Lung (tissue), 12 donors: Measurements from ENCODE around the gene TAAR9. TPM values are rescaled to one million over a fixed set of nuclear protein-coding genes. Genes with fewer than 3 reads are reported as not detected.

Source experiments
- ATAC-seq: fragments of 200-7000 bp; cut with Tn5 transposase; one replicate; pipeline ENCODE4 v1.9.1; 2020; ENCODE audit warnings: moderate number of reproducible peaks; ENCODE audit not compliant: insufficient read depth, low FRiP score
- DNase-seq, 3 donors: peaks; one replicate each; pipeline ENCODE4 v3.0.0-alpha.2; 2013 to 2017
- H3K27ac ChIP-seq, 2 donors: one replicate each; pipeline ENCODE4 v1.5.1; 2013; ENCODE audit warnings: mild to moderate bottlenecking in 2 of 2, moderate library complexity in 2 of 2, control low read depth in 1 of 2, inconsistent platforms in 1 of 2, low read depth in 1 of 2, low read length in 1 of 2
- H3K27me3 ChIP-seq, 3 donors: one replicate each; pipeline ENCODE4 v1.5.1; 2013; ENCODE audit warnings: low read length in 2 of 3; ENCODE audit not compliant: control insufficient read depth in 3 of 3, insufficient read depth in 3 of 3
- H3K36me3 ChIP-seq, 4 donors: one replicate each; pipeline ENCODE4 v1.5.1; 2013; ENCODE audit warnings: low read length in 4 of 4, mild to moderate bottlenecking in 1 of 4, moderate library complexity in 1 of 4; ENCODE audit not compliant: control insufficient read depth in 4 of 4, insufficient read depth in 4 of 4
- H3K4me1 ChIP-seq, 5 donors: one replicate each; pipeline ENCODE4 v1.5.1; 2013; ENCODE audit warnings: low read length in 5 of 5, mild to moderate bottlenecking in 2 of 5, moderate library complexity in 1 of 5; ENCODE audit not compliant: control insufficient read depth in 5 of 5, insufficient read depth in 5 of 5
- H3K4me3 ChIP-seq: one replicate; pipeline ENCODE4 v1.5.1; 2013; ENCODE audit warnings: mild to moderate bottlenecking, control low read depth, moderate library complexity
- H3K9ac ChIP-seq, 2 donors: one replicate each; pipeline ENCODE4 v1.5.1; 2013; ENCODE audit warnings: low read length in 2 of 2, control low read depth in 1 of 2; ENCODE audit not compliant: insufficient read depth in 1 of 2
- H3K9me3 ChIP-seq, 4 donors: one replicate each; pipeline ENCODE4 v1.5.1; 2013; ENCODE audit warnings: low read length in 3 of 4, mild to moderate bottlenecking in 1 of 4, moderate library complexity in 1 of 4; ENCODE audit not compliant: control insufficient read depth in 4 of 4, insufficient read depth in 3 of 4
- WGBS, 2 donors: extraction: QIAGEN DNeasy Blood & Tissue Kit; methylation state at CpG; one replicate each; pipeline ENCODE4 v1.1.7; 2013; 5-methylcytosine and 5-hydroxymethylcytosine counted together
- polyA plus RNA-seq, 2 donors: library from polyadenylated mRNA; stranded (reverse); fragments of 200-250 nt; gene quantifications; one replicate each; pipeline ENCODE4 v1.2.1, GENCODE V29; 2013
- total RNA-seq, 2 donors: library from RNA; depleted of rRNA in 1 of 2; stranded (reverse); fragments of >200 nt in 1 of 2; gene quantifications; one replicate each; pipeline ENCODE4 v1.2.1, GENCODE V29; 2014 to 2021
- TF ChIP-seq, protein P1 (sequence below): IDR thresholded peaks from 2 replicates; pipeline ENCODE4 v1.5.1; 2012; ENCODE audit warnings: mild to moderate bottlenecking; ENCODE audit errors: control extremely low read depth, extremely low read depth
- donor health status: control.
- donor health status: control.
- donor health status: Bipolar disorder and iron deficiency.
- donor health status: healthy.
- donor health status: DM: yes; HTN: yes; CAD: no.

The TAAR9 gene
- total and polyA plus RNA-seq, 4 donors: not detected

DNA sequence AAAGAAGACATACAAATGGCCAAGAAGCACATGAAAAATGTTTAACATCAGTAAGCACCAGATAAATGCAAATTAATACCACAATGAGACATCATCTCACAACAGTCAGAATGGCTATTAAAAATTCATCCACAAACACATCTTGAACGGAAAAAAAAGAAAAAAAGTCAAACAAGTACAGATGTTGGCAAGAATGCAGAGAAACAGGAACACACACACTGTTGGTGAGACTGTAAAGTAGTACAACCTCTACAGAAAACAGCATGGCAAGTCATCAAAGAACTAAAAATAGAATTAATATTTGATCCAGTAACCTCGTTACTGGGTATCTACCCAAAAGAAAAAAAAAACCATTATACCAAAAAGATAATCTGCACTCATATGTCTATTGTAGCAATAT is 31.6 kb upstream of the TAAR9 start:
- TF ChIP-seq, protein P1, sequence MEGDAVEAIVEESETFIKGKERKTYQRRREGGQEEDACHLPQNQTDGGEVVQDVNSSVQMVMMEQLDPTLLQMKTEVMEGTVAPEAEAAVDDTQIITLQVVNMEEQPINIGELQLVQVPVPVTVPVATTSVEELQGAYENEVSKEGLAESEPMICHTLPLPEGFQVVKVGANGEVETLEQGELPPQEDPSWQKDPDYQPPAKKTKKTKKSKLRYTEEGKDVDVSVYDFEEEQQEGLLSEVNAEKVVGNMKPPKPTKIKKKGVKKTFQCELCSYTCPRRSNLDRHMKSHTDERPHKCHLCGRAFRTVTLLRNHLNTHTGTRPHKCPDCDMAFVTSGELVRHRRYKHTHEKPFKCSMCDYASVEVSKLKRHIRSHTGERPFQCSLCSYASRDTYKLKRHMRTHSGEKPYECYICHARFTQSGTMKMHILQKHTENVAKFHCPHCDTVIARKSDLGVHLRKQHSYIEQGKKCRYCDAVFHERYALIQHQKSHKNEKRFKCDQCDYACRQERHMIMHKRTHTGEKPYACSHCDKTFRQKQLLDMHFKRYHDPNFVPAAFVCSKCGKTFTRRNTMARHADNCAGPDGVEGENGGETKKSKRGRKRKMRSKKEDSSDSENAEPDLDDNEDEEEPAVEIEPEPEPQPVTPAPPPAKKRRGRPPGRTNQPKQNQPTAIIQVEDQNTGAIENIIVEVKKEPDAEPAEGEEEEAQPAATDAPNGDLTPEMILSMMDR: no peak
- 50 to 70% methylated on average over 2 of the region's 2 CpGs for WGBS, 2 donors
- H3K4me1 ChIP-seq: peaks cover 0 to 13% (median 7%) of the 10 kb centered on the region in 5 donors
- no peaks in the 10 kb centered on the region for H3K27me3 ChIP-seq
- no peak for DNase-seq
- H3K9ac ChIP-seq: no peak overlapping the region
- no peaks in the 10 kb centered on the region for H3K9me3 ChIP-seq
- H3K36me3 ChIP-seq: peaks cover 4 to 12% (median 6%) of the 10 kb centered on the region in 4 donors
- no peak overlapping the region for H3K4me3 ChIP-seq
- ATAC-seq: no peak
- no peak overlapping the region for H3K27ac ChIP-seq

DNA sequence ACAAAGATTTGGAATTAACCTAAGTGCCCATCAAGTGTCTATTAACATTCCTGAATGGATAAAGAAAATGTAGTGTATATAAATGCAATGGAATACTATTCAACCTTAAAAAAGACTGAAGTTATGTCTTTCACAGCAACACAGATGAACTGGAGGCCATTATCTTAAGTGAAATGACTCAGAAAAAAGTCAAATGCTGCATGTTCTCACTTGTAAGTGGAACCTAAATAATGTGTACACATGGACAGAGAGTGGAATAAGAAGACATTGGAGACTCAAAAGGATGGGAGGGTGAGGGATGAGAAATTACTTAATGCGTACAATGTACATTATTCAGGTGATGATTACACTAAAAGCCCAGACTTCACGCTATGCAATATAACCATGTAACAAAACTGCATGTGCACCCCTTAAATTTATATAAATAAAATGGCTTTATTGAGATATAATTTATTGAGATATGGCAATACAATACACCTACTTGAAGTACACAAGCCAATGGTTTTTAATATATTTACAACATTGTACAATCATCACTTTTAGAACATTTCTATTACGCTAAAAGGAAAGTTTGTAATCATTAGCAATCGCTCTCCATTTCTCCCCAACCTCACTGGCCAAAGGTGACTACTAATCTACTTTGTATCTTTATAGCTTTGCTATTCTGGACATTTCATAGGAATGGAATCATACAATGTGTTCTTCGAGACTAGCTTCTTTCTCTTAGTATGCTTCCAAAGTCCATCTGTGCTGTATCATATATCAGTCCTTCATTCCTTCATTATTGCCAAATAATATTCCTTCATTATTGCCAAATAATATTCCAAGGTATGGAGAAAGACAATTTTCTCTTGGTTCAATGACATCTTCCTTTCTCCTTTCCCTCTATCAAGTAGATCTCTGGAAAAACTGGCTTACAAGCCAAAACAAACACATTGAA is 30.9 kb upstream of the TAAR9 start:
- WGBS, 2 donors: 96 to 99% methylated on average over 5 of the region's 5 CpGs
- Histone ChIP-seq H3K27me3 (no peaks in the 10 kb centered on the region), H3K27ac (no peak overlapping the region), H3K36me3 (peaks cover 0 to 6% (median 1%) of the 10 kb centered on the region in 4 donors), H3K9ac (no peak overlapping the region), H3K4me3 (no peak overlapping the region), H3K4me1 (peaks cover 0 to 17% (median 7%) of the 10 kb centered on the region in 5 donors), H3K9me3 (no peaks in the 10 kb centered on the region)
- ATAC-seq (no peak), DNase-seq (no peak)
- TF ChIP-seq, protein P1: no peak

DNA sequence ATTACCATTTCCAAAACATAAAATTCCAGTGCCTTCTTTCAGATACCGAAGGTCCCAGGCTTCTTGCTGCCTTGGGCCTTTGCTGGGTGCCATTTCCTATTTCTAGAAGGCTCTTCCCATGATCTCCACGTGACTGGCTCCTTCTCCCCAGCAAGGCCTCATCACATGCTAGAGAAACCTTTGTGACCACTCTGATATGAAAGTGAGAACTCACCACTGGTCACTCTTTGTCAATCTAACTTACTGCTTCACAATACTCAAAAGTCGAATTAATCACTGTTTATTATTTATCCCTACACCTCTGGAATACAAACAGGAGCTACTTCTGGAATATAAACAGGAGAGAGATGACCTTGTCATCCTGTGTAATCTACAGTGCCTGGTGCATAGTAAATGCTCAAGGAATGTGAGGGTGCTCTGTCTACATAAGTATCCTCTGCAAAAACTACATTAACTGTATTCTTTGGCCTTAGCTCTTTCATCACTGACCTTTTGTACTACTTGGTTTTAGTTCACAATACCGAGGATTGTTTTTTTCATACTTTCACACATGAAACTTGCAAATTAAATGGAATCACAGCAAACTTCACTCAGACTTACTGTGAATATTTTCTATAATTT is 26.8 kb upstream of the TAAR9 start:
- 23 to 42% methylated on average over 4 of the region's 4 CpGs for WGBS, 2 donors
- Histone ChIP-seq H3K36me3 (peaks cover 0 to 6% (median under 1%) of the 10 kb centered on the region in 4 donors), H3K27me3 (no peaks in the 10 kb centered on the region), H3K4me1 (peaks cover 0 to 28% (median 11%) of the 10 kb centered on the region in 5 donors), H3K4me3 (no peak overlapping the region), H3K9ac (peak overlapping the region in 1 of 2 donors; percentile 50), H3K27ac (peak overlapping the region; percentile 48 to 62), H3K9me3 (no peaks in the 10 kb centered on the region)
- peak in 1 of 3 donors; percentile 40 for DNase-seq
- TF ChIP-seq, protein P1: no peak
- ATAC-seq: no peak
